ENCODE data around the gene SHB. TPM values are rescaled to one million over a fixed set of nuclear protein-coding genes. Genes with fewer than 3 reads are reported as not detected.

SHB gene
- total RNA-seq, 1 donor from 2014 or later, result 25.3 TPM

DNA sequence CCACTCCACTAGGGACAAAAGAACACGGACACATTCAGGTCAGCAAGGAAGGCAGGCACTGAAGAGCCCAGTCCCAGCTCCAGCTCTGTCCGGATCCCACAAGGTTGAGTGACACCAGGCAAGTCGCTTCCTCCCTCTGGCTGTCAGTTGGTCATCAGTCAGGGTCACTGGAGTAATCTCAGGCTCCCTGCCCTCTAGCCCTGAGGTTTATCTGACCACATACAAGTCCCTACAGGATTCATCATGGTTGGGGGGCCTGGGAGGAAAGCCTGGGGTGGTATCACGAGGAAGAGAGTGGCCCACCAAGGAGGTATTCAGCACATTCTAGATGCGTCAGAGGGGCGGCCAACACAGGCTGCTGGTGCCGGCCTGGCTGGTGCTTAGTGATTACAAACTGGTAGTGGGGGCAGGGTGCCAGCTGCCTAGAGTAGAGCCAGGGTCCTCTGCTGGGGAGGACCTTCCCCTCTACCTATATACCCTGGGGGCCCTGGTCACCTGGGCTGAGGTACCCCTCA is 81.5 kb downstream of the SHB start:
- no peak for DNase-seq
- peaks cover 23% of the 10 kb centered on the region for H3K4me1 ChIP-seq
- intact Hi-C loops (cut with DNase I), result no loop called here

DNA sequence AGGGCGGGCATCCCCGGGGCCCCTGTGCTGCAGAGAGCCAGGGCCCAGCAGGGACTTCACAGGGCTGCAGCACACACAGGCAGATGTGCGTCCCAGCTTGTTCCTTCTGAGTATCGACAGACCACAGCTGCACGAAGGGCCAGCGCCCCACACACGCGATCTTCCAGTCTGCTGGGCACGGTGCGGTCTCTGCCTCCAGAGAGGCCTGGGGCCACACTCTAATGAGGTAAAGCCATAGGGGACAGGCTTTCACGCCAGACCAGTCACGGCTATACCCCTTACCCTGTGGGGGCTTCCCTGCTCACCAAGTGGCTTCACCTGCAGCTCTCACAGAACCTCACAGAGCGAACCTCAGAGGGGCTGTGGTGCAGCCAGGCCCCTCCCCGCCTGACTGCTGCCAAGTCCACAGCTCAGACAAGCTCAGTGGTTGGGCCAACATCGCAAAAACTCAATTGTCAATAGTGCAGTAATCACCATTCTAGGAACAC is 82.2 kb downstream of the SHB start:
- H3K27ac ChIP-seq, result no peak overlapping the region
- DNase-seq, result no peak
- intact Hi-C loops (cut with DNase I), result no loop called here
- TF ChIP-seq CTCF (IDR thresholded peaks at IDR 0.05), result no peak
- ATAC-seq, result no peak
- H3K27me3 ChIP-seq (ENCODE audit: low read depth), result no peaks in the 10 kb centered on the region
- H3K4me1 ChIP-seq, result peaks cover 23% of the 10 kb centered on the region
- H3K36me3 ChIP-seq, result no peaks in the 10 kb centered on the region
- no peak overlapping the region for H3K4me3 ChIP-seq
- no peaks in the 10 kb centered on the region for H3K9me3 ChIP-seq

More for the DNA sequence above, 81.5 kb downstream of the SHB start:
- no peak overlapping the region for H3K4me3 ChIP-seq
- no peaks in the 10 kb centered on the region for H3K27me3 ChIP-seq (ENCODE audit: low read depth)
- H3K36me3 ChIP-seq, result no peaks in the 10 kb centered on the region
- no peaks in the 10 kb centered on the region for H3K9me3 ChIP-seq
- no peak overlapping the region for H3K27ac ChIP-seq
- TF ChIP-seq CTCF (IDR thresholded peaks at IDR 0.05), result no peak
- peak in 1 of 2 donors; percentile 6 for ATAC-seq

DNA sequence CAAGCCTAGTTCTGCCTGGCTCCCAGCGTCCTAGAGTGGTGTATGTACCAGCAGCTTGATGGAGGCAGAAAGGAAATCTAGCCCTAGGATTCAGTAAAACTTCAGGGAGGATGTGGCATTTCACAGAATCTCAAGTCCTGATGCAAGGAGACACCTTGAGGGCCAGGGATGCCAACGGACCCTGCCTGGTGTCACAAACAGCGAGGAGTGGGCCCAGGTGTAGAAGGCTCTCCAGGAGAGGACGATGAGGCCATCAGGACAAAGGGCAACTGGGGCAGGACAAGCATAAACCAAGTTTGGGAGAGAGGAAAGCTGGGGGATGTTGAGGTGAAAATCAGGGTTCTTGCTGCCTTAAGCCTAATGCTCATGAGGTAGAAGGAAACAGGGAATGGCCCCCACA is 83.0 kb downstream of the SHB start:
- no peak for ATAC-seq
- intact Hi-C loops (cut with DNase I), result no loop called here
- DNase-seq, result no peak

DNA sequence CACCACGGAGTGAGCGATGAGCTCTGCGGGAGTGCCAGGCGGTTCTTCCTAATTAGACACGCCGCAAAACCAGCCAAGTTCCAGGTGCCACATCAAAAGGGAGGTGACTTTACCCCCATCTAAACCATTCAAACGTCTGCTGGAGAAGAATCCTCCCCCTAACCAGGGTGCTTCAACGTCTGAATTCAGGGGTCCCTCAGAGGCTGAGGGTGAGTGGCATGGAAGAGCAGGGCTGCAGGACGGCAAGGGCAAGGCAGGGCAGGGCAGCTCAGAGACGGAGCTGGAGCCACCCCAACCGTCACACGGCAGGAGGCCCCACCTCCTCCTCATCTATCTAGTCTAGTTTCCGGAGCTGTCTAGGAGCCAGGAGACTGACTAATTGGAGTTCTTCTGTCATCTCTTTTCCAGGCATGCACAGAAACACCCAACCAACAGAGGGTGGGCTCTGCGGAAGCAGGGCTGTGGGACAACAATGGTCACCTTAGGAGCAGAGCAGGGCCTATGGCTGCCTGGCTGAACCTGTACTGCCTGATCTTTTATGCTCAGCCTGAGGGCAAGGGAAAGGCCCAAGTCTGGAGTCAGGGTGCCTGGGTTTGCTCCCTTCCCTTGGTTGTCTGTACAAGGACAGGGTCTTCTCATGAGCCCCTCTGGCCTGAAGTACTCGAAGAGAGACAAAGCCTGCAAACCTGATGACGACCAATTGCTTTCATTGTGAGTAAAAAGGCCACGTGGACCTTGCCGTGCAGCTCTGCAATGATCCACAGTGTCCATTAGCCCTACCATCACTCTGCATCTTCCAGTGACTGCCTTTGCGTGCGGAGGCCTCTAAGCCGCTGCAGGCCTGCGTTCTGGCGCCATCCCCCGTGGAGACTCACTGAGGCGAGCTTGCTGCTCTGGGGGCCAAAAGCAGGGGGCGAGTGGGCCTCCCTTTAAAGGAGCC is 84.1 kb downstream of the SHB start:
- peak; percentile 35 to 49 for ATAC-seq
- DNase-seq, result no peak
- no peak overlapping the region for H3K4me3 ChIP-seq
- no peaks in the 10 kb centered on the region for H3K27me3 ChIP-seq (ENCODE audit: low read depth)
- intact Hi-C loops (cut with DNase I), result no loop called here
- no peaks in the 10 kb centered on the region for H3K9me3 ChIP-seq
- peaks cover 20% of the 10 kb centered on the region for H3K4me1 ChIP-seq
- H3K27ac ChIP-seq, result no peak overlapping the region
- TF ChIP-seq CTCF (IDR thresholded peaks at IDR 0.05), result no peak
- H3K36me3 ChIP-seq, result no peaks in the 10 kb centered on the region

More for the DNA sequence above, 83.0 kb downstream of the SHB start:
- H3K9me3 ChIP-seq, result no peaks in the 10 kb centered on the region
- peaks cover 23% of the 10 kb centered on the region for H3K4me1 ChIP-seq
- no peaks in the 10 kb centered on the region for H3K27me3 ChIP-seq (ENCODE audit: low read depth)
- H3K36me3 ChIP-seq, result no peaks in the 10 kb centered on the region
- no peak overlapping the region for H3K4me3 ChIP-seq
- TF ChIP-seq CTCF (IDR thresholded peaks at IDR 0.05), result no peak
- no peak overlapping the region for H3K27ac ChIP-seq

DNA sequence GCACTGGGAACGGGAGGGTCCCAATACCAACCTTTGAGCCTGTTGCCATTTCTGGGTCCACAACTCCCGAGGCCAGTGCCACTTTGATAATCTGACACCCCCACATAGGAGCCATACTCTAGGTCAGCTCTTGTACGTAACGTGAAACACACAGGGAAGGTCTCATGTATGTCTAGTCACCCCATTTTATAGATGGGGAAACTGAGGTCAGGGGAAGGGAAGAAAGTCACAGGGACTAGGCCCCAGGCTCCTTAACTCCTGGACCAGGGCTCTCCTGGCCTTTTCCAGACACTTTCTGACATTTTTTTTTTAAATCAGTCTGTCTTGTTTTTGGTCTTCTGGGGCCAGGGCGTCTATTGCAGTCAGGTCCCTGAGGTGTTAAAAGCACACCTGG is 84.8 kb downstream of the SHB start:
- H3K9me3 ChIP-seq, result no peaks in the 10 kb centered on the region
- ATAC-seq (no peak), DNase-seq (no peak)
- H3K4me1 ChIP-seq, result peaks cover 15% of the 10 kb centered on the region
- no peak overlapping the region for H3K4me3 ChIP-seq
- TF ChIP-seq CTCF (IDR thresholded peaks at IDR 0.05), result no peak
- no peak overlapping the region for H3K27ac ChIP-seq
- H3K27me3 ChIP-seq (ENCODE audit: low read depth), result no peaks in the 10 kb centered on the region
- H3K36me3 ChIP-seq, result no peaks in the 10 kb centered on the region
- intact Hi-C loops (cut with DNase I), result no loop called here

Data from lower lobe of right lung (tissue), 2 donors.